GM12872 (cell line): Measurements from ENCODE around the gene PIK3CB.

Experiments
- TF ChIP-seq, protein P1 (sequence below): IDR thresholded peaks from 3 replicates; pipeline ENCODE4 v1.5.1; 2011; ENCODE audit warnings: low read depth, mild to moderate bottlenecking, low read length, moderate library complexity; ENCODE audit not compliant: insufficient read depth

The PIK3CB gene

DNA sequence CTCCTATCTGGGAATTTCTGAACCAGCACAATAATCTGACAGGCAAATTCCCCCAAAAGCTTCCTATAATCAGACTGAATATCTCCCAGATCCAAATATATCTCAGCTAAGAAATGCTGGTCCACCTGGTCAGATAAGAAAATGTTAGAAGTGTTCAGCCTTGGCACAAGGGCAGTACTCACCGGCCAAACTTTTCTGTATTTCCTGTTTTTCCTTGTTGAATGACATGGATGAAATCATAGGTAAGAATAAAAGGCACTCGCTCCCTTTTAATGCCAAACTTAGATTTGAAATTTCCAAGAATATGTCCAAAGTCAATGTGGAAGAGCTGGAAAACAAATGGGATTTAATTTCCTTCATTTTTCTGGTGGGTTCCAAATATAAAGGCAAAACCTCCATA lies 177.2 kb downstream of the PIK3CB start:
- TF ChIP-seq, protein P1, sequence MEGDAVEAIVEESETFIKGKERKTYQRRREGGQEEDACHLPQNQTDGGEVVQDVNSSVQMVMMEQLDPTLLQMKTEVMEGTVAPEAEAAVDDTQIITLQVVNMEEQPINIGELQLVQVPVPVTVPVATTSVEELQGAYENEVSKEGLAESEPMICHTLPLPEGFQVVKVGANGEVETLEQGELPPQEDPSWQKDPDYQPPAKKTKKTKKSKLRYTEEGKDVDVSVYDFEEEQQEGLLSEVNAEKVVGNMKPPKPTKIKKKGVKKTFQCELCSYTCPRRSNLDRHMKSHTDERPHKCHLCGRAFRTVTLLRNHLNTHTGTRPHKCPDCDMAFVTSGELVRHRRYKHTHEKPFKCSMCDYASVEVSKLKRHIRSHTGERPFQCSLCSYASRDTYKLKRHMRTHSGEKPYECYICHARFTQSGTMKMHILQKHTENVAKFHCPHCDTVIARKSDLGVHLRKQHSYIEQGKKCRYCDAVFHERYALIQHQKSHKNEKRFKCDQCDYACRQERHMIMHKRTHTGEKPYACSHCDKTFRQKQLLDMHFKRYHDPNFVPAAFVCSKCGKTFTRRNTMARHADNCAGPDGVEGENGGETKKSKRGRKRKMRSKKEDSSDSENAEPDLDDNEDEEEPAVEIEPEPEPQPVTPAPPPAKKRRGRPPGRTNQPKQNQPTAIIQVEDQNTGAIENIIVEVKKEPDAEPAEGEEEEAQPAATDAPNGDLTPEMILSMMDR: no peak

DNA sequence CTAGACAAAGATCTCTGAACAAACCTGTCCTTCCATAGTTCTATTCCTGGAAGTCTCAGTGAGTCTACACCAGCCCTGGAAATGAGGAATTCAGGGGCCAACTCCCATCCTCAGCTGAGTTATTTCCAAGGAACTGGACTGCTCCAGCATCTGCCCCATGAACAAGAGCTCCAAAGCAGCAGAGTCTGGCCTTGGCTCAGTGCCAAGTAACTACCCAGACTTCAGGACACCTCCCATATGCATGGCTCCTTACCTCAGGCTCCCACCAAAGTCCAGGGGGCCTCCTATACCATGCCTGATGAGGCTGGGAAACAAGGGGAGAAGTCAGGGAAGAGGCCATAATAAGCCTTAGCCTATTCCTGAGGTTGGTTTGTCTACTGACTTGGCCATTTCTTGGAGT lies 181.2 kb downstream of the PIK3CB start:
- TF ChIP-seq, protein P1: no peak

DNA sequence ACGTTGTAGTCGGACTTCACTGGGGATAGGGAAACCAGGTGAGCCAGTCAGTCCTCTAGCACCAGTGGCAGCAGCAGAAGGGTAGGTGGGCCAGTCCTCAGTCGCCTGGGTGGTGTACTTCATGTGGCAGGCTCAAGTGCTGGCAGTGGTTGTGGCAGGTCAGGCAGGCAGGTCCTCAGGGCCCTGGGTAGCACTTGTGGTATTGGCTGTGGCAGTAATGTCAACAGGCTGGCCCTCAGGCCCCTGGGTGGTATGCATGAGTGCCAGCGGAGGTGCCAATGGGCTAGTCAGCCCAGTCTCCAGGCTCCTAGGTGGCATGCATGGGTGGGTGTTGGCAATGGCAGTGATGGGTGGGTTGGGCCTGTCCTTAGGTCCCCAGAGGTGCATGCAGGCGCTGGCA lies 185.6 kb downstream of the PIK3CB start:
- TF ChIP-seq, protein P1: no peak

DNA sequence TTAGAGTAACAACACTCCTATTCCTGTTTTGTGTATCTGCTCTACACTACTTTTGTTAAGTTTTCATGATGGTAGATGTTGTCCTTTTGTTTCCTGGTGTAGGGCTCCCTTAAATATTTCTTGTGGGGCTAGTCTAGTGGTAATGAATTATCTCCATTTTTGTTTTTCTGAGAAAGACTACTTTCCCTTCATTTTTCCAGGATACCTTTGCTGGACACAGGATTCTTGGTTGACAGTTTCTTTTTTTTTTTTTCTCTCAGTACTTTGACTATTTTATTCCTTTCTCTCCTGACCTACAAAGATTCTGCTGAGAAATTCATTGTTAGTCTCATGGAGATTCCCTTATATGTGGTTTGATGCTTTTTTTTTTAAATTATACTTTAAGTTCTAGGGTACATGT lies 188.2 kb downstream of the PIK3CB start:
- TF ChIP-seq, protein P1: no peak

DNA sequence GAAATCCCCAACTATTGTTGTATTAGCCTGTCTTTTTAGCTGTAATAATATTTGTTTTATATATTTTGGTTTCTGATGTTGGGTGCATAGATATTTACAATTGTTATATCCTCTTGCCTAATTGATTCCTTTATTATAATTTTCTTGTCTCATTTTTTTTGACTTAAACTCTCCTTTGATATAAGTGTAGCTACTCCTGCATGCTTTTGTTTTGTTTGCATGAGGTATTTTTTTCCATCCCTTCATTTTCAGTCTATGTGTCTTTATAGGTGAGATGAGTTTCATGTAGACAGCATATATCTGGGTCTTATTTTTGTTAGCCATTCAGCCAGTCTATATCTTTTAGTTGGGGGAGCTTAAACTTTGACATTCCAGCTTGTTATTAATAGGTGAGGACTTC lies 188.7 kb downstream of the PIK3CB start:
- TF ChIP-seq, protein P1: no peak

DNA sequence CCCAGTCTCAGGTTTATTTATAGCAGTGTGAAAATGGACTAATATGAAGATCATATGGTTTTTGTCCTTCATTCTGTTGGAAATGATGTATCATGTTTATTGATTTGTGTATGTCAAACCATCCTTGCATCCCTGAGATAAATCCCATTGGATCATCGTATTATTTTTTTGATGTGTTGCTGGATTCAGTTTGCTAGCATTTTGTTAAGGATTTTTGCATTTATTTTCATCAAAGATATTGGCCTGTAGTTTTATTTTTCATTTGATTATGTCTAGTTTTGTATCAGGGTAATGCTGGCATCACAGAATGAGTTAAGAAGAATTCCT lies 191.8 kb downstream of the PIK3CB start:
- TF ChIP-seq, protein P1: no peak

DNA sequence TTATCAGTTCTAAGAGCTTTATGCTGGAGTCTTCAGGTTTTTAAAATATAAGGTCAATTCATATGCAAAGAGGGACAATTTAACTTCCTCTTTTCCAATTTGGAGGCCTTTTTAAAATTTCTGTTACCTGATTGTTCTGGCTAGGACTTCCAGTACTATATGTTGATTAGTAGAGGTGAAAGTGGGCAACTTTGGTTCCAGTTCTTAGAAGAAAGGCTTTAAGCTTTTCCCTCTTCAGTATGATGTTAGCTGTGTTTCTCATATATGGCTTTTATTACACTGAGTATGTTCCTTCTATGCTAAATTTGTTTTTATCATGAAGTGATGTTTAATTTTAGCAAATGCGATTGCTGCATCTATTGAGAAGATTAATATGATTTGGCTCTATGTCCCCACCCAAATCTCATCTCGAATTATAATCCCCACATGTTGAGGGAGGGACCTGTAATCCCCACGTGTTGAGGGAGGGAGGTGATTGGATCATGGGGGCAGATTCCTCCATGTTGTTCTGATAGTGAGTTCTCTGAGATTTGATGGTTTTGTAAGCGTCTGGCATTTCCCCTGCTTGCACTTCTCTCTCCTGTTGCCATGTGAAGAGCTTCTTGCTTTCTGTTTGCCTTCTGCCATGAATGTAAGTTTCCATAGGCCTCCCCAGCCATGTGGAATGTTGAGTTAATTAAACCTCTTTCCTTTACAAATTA lies 192.4 kb downstream of the PIK3CB start:
- TF ChIP-seq, protein P1: no peak
